Measurements from ENCODE around the gene PKP4. TPM values are rescaled to one million over a fixed set of nuclear protein-coding genes. Genes with fewer than 3 reads are reported as not detected.

The PKP4 gene
- total and polyA plus RNA-seq, 9 of the 15 experiments (the other 6 are each of a cell fraction or from before 2014, with no cell fraction given), result 24.6 to 99.1 (median 74.0) TPM

DNA sequence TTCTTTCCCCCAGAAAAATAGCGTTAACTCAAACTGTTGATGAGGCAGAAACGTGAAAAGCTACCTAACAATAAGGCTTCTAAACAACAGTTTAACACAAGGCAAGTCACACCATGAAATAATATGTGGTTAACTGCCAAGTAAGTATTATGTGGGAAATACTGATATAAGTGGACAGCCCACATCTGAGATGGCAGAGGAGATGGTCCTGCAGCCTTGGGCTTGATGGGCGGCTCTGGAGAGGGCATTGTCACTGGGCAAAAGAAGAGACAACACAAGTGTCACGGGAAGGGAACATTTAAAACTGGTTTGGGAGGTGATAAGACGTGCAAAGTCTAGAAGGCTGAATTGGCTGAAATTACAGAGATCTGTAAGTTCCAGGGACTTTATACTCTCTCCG, 147.2 kb downstream of the PKP4 start:
- Histone ChIP-seq H3K79me2 (ENCODE audit: control insufficient read depth, insufficient read depth, low read length) (no peaks in the 10 kb centered on the region), H3K9me3 (replicated peaks; ENCODE audit: control insufficient read depth, insufficient read depth, low read depth, low read length) (no peaks in the 10 kb centered on the region), H3K4me2 (ENCODE audit: insufficient read depth, low read length) (no peak overlapping the region), H4K20me1 (replicated peaks; ENCODE audit: control insufficient read depth, insufficient read depth, low read length) (no peaks in the 10 kb centered on the region), H2AFZ (ENCODE audit: low read depth, low read length) (no peak overlapping the region), H3K9me1 (ENCODE audit: control insufficient read depth, insufficient read depth, low read length) (no peaks in the 10 kb centered on the region), H3K36me3 (ENCODE audit: control insufficient read depth, insufficient read depth, low read length) (peaks cover 28% of the 10 kb centered on the region), H3K4me3 (no peak overlapping the region), H3K27me3 (ENCODE audit: control insufficient read depth in 2 of 2, insufficient read depth in 2 of 2, low read length in 2 of 2) (no peaks in the 10 kb centered on the region), H3K27ac (ENCODE audit: extremely low read depth, low read depth, low read length) (no peak overlapping the region), H3K4me1 (replicated peaks in 1 of 2; ENCODE audit: control insufficient read depth in 2 of 2, insufficient read depth in 2 of 2, low read length in 2 of 2) (peaks cover 0 to 6% of the 10 kb centered on the region in 2 experiments; a peak in 1 of 5 replicates), H3K9ac (ENCODE audit: insufficient read depth in 1 of 2, low read depth in 2 of 2, low read length in 2 of 2) (no peak overlapping the region)
- WGBS (ENCODE audit: insufficient coverage, low coverage, missing lambda C conversion rate), result 87% methylated on average over 6 of the region's 6 CpGs
- no peak for ATAC-seq
- in situ Hi-C loops (cut with MboI), result no loop called here
- CTCF ChIA-PET (ENCODE audit: low intra/inter-chr PET ratio), result no interaction called here
- FAIRE-seq, result no peak
- no TSS peak for BruUV-seq (replicated peaks)
- intact Hi-C loops (cut with micrococcal nuclease), result no loop called here
- POLR2A ChIA-PET, result no interaction called here
- DNase-seq (ENCODE audit: extremely low read depth in 1 of 4, low spot score in 3 of 4), result no peak
- TF ChIP-seq, protein P1, sequence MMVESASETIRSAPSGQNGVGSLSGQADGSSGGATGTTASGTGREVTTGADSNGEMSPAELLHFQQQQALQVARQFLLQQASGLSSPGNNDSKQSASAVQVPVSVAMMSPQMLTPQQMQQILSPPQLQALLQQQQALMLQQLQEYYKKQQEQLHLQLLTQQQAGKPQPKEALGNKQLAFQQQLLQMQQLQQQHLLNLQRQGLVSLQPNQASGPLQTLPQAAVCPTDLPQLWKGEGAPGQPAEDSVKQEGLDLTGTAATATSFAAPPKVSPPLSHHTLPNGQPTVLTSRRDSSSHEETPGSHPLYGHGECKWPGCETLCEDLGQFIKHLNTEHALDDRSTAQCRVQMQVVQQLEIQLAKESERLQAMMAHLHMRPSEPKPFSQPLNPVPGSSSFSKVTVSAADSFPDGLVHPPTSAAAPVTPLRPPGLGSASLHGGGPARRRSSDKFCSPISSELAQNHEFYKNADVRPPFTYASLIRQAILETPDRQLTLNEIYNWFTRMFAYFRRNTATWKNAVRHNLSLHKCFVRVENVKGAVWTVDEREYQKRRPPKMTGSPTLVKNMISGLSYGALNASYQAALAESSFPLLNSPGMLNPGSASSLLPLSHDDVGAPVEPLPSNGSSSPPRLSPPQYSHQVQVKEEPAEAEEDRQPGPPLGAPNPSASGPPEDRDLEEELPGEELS (CRISPR knock-in tag; IDR thresholded peaks at IDR 0.05; ENCODE audit: borderline replicate concordance), result no peak
- TF ChIP-seq MTA3 (IDR thresholded peaks at IDR 0.05; ENCODE audit: borderline replicate concordance) (no peak), PHB (CRISPR knock-in tag; IDR thresholded peaks at IDR 0.05) (no peak), ZNF699 (CRISPR knock-in tag; IDR thresholded peaks at IDR 0.05; ENCODE audit: insufficient replicate concordance) (no peak), BMI1 (IDR thresholded peaks at IDR 0.05; ENCODE audit: low read length) (no peak), HNRNPUL1 (IDR thresholded peaks at IDR 0.05; ENCODE audit: low read length) (no peak), MIER1 (IDR thresholded peaks at IDR 0.05; ENCODE audit: low read depth) (no peak), ZNF212 (CRISPR knock-in tag; IDR thresholded peaks at IDR 0.05) (no peak), MYC (IDR thresholded peaks at IDR 0.05; ENCODE audit: low read depth, low read length) (no peak), MYC (CRISPR knock-in tag; IDR thresholded peaks at IDR 0.05; ENCODE audit: borderline replicate concordance, low read depth) (no peak), ZNF324 (CRISPR knock-in tag; IDR thresholded peaks at IDR 0.05) (no peak), ZNF41 (CRISPR knock-in tag; conservative IDR thresholded peaks at IDR 0.05) (no peak), FOXA1 (IDR thresholded peaks at IDR 0.05; ENCODE audit: borderline replicate concordance) (no peak), ZNF274 (IDR thresholded peaks at IDR 0.05; ENCODE audit: borderline replicate concordance, low read depth, low read length) (no peak), ZC3H11A (IDR thresholded peaks at IDR 0.05; ENCODE audit: low read depth, low read length) (no peak), TEAD2 (tag; IDR thresholded peaks at IDR 0.05) (no peak)
- TF ChIP-seq, protein P2, sequence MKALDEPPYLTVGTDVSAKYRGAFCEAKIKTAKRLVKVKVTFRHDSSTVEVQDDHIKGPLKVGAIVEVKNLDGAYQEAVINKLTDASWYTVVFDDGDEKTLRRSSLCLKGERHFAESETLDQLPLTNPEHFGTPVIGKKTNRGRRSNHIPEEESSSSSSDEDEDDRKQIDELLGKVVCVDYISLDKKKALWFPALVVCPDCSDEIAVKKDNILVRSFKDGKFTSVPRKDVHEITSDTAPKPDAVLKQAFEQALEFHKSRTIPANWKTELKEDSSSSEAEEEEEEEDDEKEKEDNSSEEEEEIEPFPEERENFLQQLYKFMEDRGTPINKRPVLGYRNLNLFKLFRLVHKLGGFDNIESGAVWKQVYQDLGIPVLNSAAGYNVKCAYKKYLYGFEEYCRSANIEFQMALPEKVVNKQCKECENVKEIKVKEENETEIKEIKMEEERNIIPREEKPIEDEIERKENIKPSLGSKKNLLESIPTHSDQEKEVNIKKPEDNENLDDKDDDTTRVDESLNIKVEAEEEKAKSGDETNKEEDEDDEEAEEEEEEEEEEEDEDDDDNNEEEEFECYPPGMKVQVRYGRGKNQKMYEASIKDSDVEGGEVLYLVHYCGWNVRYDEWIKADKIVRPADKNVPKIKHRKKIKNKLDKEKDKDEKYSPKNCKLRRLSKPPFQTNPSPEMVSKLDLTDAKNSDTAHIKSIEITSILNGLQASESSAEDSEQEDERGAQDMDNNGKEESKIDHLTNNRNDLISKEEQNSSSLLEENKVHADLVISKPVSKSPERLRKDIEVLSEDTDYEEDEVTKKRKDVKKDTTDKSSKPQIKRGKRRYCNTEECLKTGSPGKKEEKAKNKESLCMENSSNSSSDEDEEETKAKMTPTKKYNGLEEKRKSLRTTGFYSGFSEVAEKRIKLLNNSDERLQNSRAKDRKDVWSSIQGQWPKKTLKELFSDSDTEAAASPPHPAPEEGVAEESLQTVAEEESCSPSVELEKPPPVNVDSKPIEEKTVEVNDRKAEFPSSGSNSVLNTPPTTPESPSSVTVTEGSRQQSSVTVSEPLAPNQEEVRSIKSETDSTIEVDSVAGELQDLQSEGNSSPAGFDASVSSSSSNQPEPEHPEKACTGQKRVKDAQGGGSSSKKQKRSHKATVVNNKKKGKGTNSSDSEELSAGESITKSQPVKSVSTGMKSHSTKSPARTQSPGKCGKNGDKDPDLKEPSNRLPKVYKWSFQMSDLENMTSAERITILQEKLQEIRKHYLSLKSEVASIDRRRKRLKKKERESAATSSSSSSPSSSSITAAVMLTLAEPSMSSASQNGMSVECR (CRISPR knock-in tag; IDR thresholded peaks at IDR 0.05), result no peak
- TF ChIP-seq, protein P3, sequence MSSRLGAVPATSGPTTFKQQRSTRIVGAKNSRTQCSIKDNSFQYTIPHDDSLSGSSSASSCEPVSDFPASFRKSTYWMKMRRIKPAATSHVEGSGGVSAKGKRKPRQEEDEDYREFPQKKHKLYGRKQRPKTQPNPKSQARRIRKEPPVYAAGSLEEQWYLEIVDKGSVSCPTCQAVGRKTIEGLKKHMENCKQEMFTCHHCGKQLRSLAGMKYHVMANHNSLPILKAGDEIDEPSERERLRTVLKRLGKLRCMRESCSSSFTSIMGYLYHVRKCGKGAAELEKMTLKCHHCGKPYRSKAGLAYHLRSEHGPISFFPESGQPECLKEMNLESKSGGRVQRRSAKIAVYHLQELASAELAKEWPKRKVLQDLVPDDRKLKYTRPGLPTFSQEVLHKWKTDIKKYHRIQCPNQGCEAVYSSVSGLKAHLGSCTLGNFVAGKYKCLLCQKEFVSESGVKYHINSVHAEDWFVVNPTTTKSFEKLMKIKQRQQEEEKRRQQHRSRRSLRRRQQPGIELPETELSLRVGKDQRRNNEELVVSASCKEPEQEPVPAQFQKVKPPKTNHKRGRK (tag; IDR thresholded peaks at IDR 0.05), result no peak
